Transverse colon (tissue), 4 donors: ENCODE results near the gene SIK3. TPM values are rescaled to one million over a fixed set of nuclear protein-coding genes. Genes with fewer than 3 reads are reported as not detected.

Source experiments
- DNase-seq: peaks from one replicate; pipeline ENCODE4 v3.0.0-alpha.2; 2019
- H3K27ac ChIP-seq, 4 donors: fragments of 200-600 bp; sonication (generic); 2 replicates each; pipeline ENCODE4 v1.5.1; 2016 to 2018; ENCODE audit warnings: inconsistent platforms in 4 of 4
- H3K27me3 ChIP-seq: fragments of 200-600 bp; sonication (generic); 2 replicates; pipeline ENCODE4 v1.5.1; 2017; ENCODE audit warnings: inconsistent platforms
- H3K36me3 ChIP-seq, 4 donors: fragments of 200-600 bp; sonication (generic); 2 replicates each; pipeline ENCODE4 v1.5.1; 2017 to 2019; ENCODE audit warnings: inconsistent platforms in 4 of 4
- H3K4me1 ChIP-seq, 4 donors: fragments of 200-600 bp; sonication (generic); 2 replicates each; pipeline ENCODE4 v1.5.1; 2017 to 2020; ENCODE audit warnings: inconsistent platforms in 4 of 4
- H3K4me3 ChIP-seq, 4 donors: fragments of 200-600 bp; sonication (generic); 1 replicate in 1 of 4; 2 replicates in 3 of 4; pipeline versions ENCODE4 v1.5.1 to v1.6.1; 2017 to 2019; ENCODE audit warnings: inconsistent platforms in 4 of 4
- H3K9me3 ChIP-seq, 2 donors: fragments of 200-600 bp; sonication (generic); 2 replicates each; pipeline ENCODE4 v1.5.1; 2017 to 2019; ENCODE audit warnings: inconsistent platforms in 2 of 2
- EP300 ChIP-seq: sonication (generic); formaldehyde crosslinking; IDR thresholded peaks from one replicate; pipeline ENCODE4 v1.6.1; 2017; ENCODE audit warnings: antibody characterized with exemption, low read depth
- POLR2A ChIP-seq: fragments of 450-650 bp; IDR thresholded peaks from one replicate; pipeline ENCODE4 v1.6.1; 2016; ENCODE audit warnings: antibody characterized with exemption, mild to moderate bottlenecking, moderate library complexity
- POLR2AphosphoS5 ChIP-seq, 3 donors: sonication (generic); formaldehyde crosslinking; IDR thresholded peaks; one replicate each; pipeline ENCODE4 v1.6.1; 2016; ENCODE audit warnings: antibody characterized with exemption in 3 of 3
- WGBS, 2 donors: methylation state at CpG; one replicate each; pipeline ENCODE4 v1.1.5; 2018; ENCODE audit warnings: low coverage in 1 of 2; 5-methylcytosine and 5-hydroxymethylcytosine counted together
- in situ Hi-C, 4 donors: fragments of 200-750 bp; cut with MboI; loops; one replicate each; pipeline versions ENCODE4 v1.15.0 to v1.15.1; 2017; ENCODE audit warnings: low sequenced_read_pairs in 3 of 4, low pct_ligation_motif_present in 1 of 4, low pct_unique_long_range_greater_than_20kb in 1 of 4
- intact Hi-C: fragments of 100-400 bp; cut with DNase I; formaldehyde crosslinking; loops from one replicate; pipeline ENCODE4 v1.15.1; 2023; ENCODE audit warnings: low total_unique reads
- total RNA-seq, 4 donors: library from RNA; depleted of rRNA; stranded (reverse); fragments of >200 nt; gene quantifications; one replicate each; pipeline ENCODE4 v1.1.0, GENCODE V29; 2016
- TF ChIP-seq, protein P1 (sequence below), 5 experiments: fragments of 200-600 bp in 3 of 5; fragments of 450-650 bp in 2 of 5; sonication (generic) in 3 of 5; IDR thresholded peaks; 1 replicate in 2 of 5; 2 replicates in 3 of 5; pipeline ENCODE4 v1.5.1; 2016 to 2017; ENCODE audit warnings: antibody characterized with exemption in 5 of 5, inconsistent platforms in 3 of 5, mild to moderate bottlenecking in 2 of 5, moderate library complexity in 1 of 5

SIK3 gene
- total RNA-seq, 4 donors from 2014 or later, result 35.6 to 68.6 (median 38.9) TPM

DNA sequence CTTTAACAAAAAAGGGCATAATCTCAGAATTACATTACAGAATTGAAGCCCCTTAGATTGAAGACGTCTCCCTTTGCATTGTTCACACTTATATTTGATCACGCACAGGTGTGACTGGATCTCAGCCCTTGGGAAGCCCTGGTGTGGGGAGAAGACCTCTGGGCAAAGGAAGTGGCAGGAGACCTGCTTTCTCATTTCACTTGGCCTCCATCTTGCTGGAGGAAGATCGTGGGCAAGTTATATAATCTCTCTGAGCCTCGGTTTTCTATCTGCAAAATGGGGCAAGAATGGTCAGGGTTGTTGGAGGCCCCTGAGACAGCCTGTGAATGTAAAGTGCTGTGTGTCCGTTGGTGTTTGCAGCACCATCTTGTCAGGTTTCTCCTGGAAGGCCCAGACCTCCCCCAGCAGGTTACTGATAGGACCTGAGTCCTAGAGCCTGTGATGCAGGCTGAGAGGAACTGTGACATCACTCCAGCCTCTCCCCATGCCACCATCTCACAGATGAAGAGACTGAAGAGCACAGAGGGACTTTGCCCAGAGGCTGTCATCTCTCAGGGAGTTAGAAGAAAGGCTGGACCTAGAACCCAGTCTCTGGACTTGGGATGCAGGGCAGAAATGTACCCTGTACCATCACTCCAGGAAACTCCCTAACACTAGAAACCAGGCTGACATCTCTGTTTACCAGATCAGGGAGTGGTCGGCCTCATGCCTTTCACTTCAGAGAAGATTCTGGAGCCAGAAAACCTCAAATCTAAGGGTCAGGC is 259.7 kb downstream of the SIK3 start:
- in situ Hi-C loops (no loop called here), intact Hi-C loops (no loop called here)
- TF ChIP-seq POLR2A (no peak), EP300 (no peak), POLR2AphosphoS5 (IDR thresholded peaks at IDR 0.05) (no peak)
- TF ChIP-seq, protein P1, sequence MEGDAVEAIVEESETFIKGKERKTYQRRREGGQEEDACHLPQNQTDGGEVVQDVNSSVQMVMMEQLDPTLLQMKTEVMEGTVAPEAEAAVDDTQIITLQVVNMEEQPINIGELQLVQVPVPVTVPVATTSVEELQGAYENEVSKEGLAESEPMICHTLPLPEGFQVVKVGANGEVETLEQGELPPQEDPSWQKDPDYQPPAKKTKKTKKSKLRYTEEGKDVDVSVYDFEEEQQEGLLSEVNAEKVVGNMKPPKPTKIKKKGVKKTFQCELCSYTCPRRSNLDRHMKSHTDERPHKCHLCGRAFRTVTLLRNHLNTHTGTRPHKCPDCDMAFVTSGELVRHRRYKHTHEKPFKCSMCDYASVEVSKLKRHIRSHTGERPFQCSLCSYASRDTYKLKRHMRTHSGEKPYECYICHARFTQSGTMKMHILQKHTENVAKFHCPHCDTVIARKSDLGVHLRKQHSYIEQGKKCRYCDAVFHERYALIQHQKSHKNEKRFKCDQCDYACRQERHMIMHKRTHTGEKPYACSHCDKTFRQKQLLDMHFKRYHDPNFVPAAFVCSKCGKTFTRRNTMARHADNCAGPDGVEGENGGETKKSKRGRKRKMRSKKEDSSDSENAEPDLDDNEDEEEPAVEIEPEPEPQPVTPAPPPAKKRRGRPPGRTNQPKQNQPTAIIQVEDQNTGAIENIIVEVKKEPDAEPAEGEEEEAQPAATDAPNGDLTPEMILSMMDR (IDR thresholded peaks at IDR 0.05), result no peak
- Histone ChIP-seq H3K36me3 (peaks cover 0 to 2% (median under 1%) of the 10 kb centered on the region in 4 donors), H3K4me1 (peaks cover 0 to 17% (median 11%) of the 10 kb centered on the region in 4 donors), H3K27me3 (no peaks in the 10 kb centered on the region), H3K27ac (no peak overlapping the region), H3K9me3 (no peaks in the 10 kb centered on the region), H3K4me3 (no peak overlapping the region)
- no peak for DNase-seq
- 82% methylated on average over 6 of the region's 6 CpGs; no CpG with 5 or more reads in 1 of the 2 donors for WGBS, 2 donors

DNA sequence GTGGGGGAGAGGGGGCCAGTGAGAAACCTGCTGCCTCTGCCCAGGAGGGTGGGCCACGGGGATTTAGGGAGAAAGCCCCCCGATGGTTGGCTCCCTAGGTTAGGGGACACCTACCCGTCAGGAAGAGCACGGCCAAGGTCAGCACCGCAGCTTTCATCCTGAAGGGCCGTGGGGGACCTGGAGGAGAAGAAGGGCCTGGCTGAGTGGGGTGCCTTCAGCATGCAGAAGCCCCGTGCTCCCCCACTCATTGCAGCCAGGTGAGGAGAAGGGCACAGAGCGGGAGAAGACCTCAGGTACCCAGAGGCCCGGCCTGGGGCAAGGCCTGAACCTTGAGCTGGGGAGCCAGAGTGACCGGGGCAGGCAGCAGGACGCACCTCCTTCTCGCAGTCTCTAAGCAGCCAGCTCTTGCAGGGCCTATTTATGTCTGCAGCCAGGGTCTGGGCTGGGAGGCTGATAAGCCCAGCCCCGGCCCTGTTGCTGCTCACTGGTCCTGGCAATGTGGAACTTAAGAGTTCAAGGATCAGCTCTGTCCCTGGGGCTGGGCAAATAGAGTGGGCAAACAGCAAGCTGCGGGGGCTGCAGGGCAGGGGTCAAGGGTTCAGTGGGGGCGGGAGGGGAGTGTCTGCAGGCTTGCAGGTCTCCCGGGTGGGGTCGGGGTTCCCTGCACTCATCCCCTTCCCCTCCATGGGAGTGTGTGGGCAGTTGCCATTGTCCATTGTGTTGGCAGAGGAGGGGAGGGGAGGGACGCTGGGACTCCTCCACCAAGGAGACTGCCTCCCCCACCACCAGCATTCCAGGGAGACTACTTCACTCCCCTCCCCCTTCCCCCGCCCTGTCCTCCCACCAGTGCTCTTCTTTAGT is 260.8 kb downstream of the SIK3 start, which contains the start of gene APOA1:
Gene APOA1 (minus strand): TSS at position 392 of the 861 bp plus-strand sequence. CDS start 235 bp downstream, at position 157.
- in situ Hi-C loops (no loop called here), intact Hi-C loops (no loop called here)
- H3K9me3 ChIP-seq, result no peaks in the 10 kb centered on the region
- H3K27me3 ChIP-seq, result no peaks in the 10 kb centered on the region
- no peak within 1 kb of the TSS for H3K4me3 ChIP-seq
- TF ChIP-seq EP300 (no peak), POLR2AphosphoS5 (IDR thresholded peaks at IDR 0.05) (no peak), POLR2A (no peak)
- TF ChIP-seq, protein P1 (IDR thresholded peaks at IDR 0.05), result no peak
- WGBS, 2 donors, result 84% methylated on average over 19 of the region's 19 CpGs; no CpG with 5 or more reads in 1 of the 2 donors
- peaks cover 0 to 17% (median 11%) of the 10 kb centered on the region in 4 donors for H3K4me1 ChIP-seq
- DNase-seq, result no peak
- no peaks in the 10 kb centered on the region for H3K36me3 ChIP-seq
- H3K27ac ChIP-seq, result peak within 1 kb of the TSS in 1 of 4 donors; percentile 54

DNA sequence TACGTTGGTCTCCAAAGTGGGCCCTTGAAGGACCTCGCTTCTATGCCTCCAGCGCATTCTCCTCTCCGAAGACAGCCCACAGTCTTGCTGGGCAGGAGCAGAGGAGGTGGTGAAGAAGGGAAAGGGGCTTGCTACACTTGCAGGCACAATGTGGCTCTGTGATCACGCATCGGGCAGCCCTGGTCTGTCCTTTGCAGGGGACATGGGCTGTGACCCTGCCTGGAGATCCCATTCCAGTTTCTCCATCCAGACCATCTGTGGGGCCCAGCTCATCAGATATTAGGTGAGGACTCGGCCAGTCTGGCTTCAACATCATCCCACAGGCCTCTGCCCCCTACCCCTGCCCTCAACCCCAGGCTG is 261.6 kb downstream of the SIK3 start:
- DNase-seq, result no peak
- 87% methylated on average over 7 of the region's 7 CpGs; no CpG with 5 or more reads in 1 of the 2 donors for WGBS, 2 donors
- no peak overlapping the region for H3K4me3 ChIP-seq
- TF ChIP-seq POLR2A (no peak), EP300 (no peak), POLR2AphosphoS5 (IDR thresholded peaks at IDR 0.05) (no peak)
- TF ChIP-seq, protein P1 (IDR thresholded peaks at IDR 0.05), result no peak
- in situ Hi-C loops, result no loop called here
- peak overlapping the region in 1 of 4 donors; percentile 54 for H3K27ac ChIP-seq
- H3K4me1 ChIP-seq, result peaks cover 0 to 17% (median 11%) of the 10 kb centered on the region in 4 donors
- H3K9me3 ChIP-seq, result no peaks in the 10 kb centered on the region
- no peaks in the 10 kb centered on the region for H3K27me3 ChIP-seq
- intact Hi-C loops, result no loop called here
- H3K36me3 ChIP-seq, result no peaks in the 10 kb centered on the region
